GM21529 (cell line): ENCODE data around the gene F13A1.
"Not testable (repeated sequence)": the region's sequence is repeated elsewhere in the genome, so short reads cannot be mapped to it uniquely, and the experiment has no call there.

Source experiments
- ATAC-seq: cut with Tn5 transposase; IDR thresholded peaks from one replicate; pipeline ENCODE4 v1.9.1; 2021; ENCODE audit not compliant: unreplicated experiment

Gene F13A1

GRCh38 chr6:6317825-6318733, 2.4 kb downstream of the F13A1 start:
- no peak for ATAC-seq

GRCh38 chr6:6317386-6317785, 3.1 kb downstream of the F13A1 start:
- ATAC-seq, result no peak

GRCh38 chr6:6315660-6316059, 4.8 kb downstream of the F13A1 start:
- ATAC-seq, result no peak

GRCh38 chr6:6314596-6314995, 5.9 kb downstream of the F13A1 start:
- no peak for ATAC-seq

- no peak for ATAC-seq
Observed at GRCh38 chr6:6312901-6313441, 7.5 kb downstream of the F13A1 start.

- ATAC-seq, result no peak
Observed at GRCh38 chr6:6305575-6305974, 14.9 kb downstream of the F13A1 start.

- not testable (repeated sequence) for ATAC-seq
Observed at GRCh38 chr6:6300383-6300782, 20.1 kb downstream of the F13A1 start.

- no peak for ATAC-seq
Observed at GRCh38 chr6:6293317-6293716, 27.1 kb downstream of the F13A1 start.

- peak; percentile 58 for ATAC-seq
Observed at GRCh38 chr6:6287415-6287814, 33.0 kb downstream of the F13A1 start.

- ATAC-seq, result no peak
Observed at GRCh38 chr6:6285679-6286078, 34.8 kb downstream of the F13A1 start.

GRCh38 chr6:6284221-6284966, 36.1 kb downstream of the F13A1 start:
- ATAC-seq, result no peak

- no peak for ATAC-seq
Observed at GRCh38 chr6:6283746-6284145, 36.7 kb downstream of the F13A1 start.

- ATAC-seq, result no peak
Observed at GRCh38 chr6:6282716-6283115, 37.7 kb downstream of the F13A1 start.

GRCh38 chr6:6277413-6277812, 43.0 kb downstream of the F13A1 start:
- ATAC-seq, result no peak

- ATAC-seq, result no peak
Observed at GRCh38 chr6:6270948-6271535, 49.4 kb downstream of the F13A1 start.

GRCh38 chr6:6260196-6260722, 60.2 kb downstream of the F13A1 start:
- ATAC-seq, result no peak

GRCh38 chr6:6256886-6257285, 63.6 kb downstream of the F13A1 start:
- ATAC-seq, result no peak

- no peak for ATAC-seq
Observed at GRCh38 chr6:6256259-6256658, 64.2 kb downstream of the F13A1 start.

GRCh38 chr6:6251555-6252280, 68.7 kb downstream of the F13A1 start:
- ATAC-seq, result no peak

- peak; percentile 69 for ATAC-seq
Observed at GRCh38 chr6:6248651-6249050, 71.8 kb downstream of the F13A1 start.

GRCh38 chr6:6246544-6246943, 73.9 kb downstream of the F13A1 start:
- peak; percentile 78 for ATAC-seq
